Hematopoietic multipotent progenitor cell treated with erythropoietin and hydrocortisone succinate and interleukin-3 and kit ligand, for 4 days (in vitro differentiated cells): Measurements from ENCODE around the gene DYNLT2.

Experiments used
- DNase-seq: peaks from one replicate; pipeline ENCODE4 v3.0.0-alpha.2; 2015

The DYNLT2 gene

GRCh38 chr6:169783401-169783800, 32.0 kb upstream of the DYNLT2 start:
- DNase-seq: no peak

DNA sequence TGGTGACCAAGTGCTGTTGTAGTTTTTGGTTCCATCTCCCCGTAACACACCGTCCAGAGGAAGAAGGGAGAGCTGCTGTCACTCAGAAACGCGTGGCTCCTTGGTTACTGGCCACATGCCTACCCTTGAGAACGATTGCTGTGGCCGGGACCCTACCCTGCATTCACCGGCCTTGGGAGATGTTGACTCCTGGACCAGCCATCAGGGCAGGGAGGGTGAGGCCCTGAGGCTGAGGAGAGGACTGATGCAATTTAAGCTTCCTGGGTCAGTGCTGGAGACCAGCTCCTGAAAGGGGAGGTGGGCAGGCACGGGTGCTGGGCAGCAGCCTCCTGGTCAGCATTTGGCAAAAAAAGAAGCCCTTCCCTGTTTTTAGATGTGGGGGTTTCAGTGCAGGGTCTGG, 31.6 kb upstream of the DYNLT2 start:
- DNase-seq: no peak

GRCh38 chr6:169780571-169781091, 29.3 kb upstream of the DYNLT2 start:
- DNase-seq: no peak

DNA sequence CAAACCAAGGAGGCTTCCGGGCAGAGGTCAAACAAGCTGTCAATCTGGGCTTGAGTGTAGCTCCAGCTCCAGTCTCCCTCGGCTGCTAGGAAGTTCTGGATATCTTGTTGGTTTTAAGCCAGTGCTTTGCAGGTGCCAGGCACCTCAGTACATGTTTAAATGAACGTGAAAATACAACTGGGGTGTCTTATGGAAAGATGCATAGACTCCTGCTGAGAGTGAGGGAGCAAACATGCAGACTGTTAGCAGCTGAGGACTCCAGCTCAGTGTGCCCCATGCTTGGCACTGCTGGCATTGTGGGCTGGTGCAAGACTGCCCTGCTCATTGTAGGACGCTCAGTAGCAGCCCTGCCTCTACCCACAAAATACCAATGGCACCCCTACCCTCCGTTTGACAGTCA, 28.5 kb upstream of the DYNLT2 start:
- no peak for DNase-seq

DNA sequence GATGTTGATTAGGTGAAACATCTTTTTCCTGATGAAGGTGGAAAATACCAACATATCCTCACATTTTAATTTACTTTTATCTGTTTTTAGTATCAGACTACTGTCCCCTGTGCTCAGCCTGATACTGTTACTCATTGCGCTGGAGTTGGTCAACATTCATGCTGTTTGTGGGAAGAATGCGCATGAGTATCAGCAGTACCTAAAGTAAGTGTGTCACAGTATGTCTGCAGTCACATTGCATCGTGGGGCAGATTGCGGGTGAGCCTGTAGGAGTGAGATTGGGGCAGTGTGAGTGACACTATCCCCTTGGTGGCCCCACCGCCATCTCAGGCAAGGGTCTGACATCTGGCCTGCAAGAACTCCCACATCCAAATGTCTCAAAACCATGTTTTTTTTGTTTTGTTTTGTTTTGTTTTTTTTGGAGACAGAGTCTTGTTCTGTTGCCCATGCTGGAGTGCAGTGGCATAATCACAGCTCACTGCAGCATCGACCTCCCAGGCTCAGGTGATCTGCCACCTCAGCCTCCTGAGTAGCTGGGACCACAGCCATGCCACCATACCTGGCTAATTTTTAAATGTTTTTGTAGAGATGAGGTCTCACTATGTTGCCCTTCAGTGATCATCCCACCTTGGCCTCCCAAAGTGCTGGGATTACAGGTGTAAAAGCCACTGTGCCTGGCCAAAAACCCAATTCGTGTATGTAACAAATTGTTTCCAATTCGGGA, 27.9 kb upstream of the DYNLT2 start:
- no peak for DNase-seq

GRCh38 chr6:169778646-169779045, 27.3 kb upstream of the DYNLT2 start:
- DNase-seq: no peak

DNA sequence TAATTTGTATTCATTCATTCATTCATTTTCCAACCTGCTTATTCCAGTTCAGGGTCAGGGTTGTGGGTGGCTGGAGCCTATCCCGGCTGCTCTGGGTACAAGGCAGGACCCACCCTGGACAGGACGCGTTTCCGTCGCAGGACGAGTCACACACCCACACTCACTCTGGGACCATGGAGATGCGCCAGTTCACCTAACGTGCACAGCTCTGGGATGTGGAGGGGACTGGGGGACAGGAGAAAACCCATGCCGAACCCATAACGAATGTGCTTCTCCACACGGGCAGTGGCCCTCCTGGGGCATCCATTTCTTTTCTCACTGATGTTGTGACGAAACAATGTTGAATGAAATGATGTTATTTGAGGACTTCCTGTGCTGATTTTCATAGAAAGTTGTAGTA, 26.5 kb upstream of the DYNLT2 start:
- no peak for DNase-seq

DNA sequence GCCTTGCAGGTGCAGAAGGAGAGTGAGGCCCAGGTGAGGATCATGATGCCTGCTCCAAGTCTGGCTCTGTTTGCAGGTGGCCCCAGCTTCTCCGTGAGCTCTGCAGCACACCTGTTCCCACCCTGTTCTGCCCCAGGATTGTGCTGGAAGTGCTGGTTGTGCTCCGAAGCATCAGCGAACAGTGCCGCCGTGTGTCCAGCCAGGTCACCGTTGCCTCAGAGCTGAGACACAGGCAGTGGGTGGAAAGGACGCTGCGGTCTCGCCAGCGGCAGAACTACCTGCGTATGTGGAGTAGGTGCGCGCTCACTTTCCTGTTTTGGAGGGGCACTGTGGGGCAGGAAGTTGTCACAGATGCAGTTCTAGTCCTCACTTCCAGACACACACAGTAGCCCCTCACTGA, 25.0 kb upstream of the DYNLT2 start:
- no peak for DNase-seq

- DNase-seq: no peak
Measured at GRCh38 chr6:169775321-169775720, 23.9 kb upstream of the DYNLT2 start.

GRCh38 chr6:169774347-169774746, 23.0 kb upstream of the DYNLT2 start:
- no peak for DNase-seq

- DNase-seq: no peak
Measured at GRCh38 chr6:169766921-169767736, 15.8 kb upstream of the DYNLT2 start.

DNA sequence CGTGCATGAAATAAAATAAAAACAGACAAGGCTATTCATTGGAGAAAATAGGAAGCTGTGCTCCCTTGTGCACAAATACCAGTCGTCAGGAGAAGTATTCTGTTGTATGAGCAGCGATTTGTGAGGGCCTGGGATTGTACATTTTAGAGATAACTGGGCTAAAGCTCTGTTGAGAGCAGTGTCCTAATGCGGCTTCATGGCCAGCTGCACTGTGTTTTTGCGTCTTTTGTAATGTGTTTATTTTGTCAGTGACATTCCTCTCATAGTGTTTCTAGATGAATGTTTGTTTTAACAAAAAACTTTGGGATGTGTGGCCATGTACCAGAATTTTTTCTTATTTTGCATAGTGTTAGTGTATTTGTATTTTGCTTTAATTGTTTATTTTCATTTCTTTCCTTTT, 14.9 kb upstream of the DYNLT2 start:
- no peak for DNase-seq

DNA sequence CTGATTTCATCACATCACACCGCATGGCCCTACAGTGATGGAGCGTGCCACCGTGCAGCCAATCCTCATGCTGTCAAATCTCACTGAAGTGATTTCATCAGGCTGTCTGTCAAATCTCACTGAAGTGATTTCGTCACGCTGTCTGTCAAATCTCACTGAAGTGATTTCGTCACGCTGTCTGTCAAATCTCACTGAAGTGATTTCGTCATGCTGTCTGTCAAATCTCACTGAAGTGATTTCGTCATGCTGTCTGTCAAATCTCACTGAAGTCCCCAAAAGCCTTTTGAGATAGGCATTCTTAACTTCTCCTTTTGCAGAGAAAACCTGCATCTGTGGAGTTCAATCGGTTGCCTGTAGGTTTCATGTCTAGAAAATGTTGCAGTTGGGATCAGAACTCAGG, 14.4 kb upstream of the DYNLT2 start:
- peak; percentile 35 for DNase-seq

DNA sequence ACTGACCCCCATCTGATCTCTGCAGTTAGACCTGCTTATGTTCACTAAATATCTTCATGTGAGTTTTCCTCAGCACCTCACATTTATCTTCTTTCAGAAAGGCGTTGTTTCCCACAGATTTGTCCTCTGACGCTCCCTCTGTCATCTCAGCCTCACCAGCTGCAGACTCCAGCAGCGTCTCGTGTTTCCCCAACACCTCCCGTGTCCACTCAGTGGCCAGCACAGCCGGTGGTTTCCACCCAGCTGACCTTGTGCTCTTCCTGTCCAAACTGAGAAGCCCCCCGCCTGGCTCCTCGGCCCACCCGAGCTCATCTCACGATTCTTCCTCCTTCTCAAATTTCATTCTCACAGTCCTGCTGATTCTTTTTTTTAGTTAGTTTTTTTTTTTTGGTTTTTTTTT, 12.5 kb upstream of the DYNLT2 start:
- no peak for DNase-seq

- DNase-seq: no peak
Measured at GRCh38 chr6:169763308-169763707, 11.9 kb upstream of the DYNLT2 start.

DNA sequence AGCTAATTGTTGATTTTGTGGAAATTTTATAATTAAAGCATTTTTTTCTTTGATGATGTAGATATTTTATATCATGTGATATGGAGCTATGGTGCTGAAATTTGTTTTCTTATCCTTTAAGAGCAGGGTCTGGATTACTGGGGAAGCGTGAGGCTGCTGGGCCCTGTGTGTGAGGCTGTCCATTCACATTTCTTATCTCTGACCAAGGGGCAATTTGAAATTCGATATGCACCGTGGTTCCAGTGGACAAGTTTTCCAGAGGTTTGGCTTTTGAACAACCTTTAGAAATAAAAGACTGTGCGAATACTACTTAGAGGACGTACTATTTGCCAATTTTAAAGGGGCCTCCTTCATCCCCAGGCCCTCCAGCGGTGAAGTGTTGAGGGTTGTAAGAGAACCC, 3.8 kb upstream of the DYNLT2 start:
- no peak for DNase-seq

DNA sequence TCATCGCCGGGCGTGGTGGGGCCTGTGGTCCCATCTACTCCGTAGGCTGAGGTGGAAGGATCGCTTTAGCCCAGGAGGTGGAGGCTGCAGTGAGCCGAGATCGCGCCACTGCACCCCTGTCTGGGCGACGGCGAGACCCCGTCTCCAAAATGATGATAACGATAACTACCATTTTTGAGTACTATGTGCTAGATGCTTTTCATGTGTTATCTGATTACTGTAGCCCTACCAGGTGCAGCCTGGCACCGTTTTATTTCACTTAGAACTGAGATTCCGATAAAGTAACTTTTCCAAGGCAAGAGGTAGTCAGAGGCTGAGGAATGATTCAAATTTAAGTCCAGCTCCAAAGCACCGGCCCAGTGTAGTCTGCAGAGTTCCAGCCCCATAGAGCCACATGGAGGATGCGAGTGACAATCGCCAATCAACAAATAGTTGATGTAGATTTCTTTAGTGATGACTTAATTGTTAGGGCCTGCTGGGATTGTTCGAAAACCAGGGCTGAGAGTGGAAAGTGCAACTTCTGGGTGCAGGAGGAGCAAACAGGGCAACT, 777 bp upstream of the DYNLT2 start:
- peak; percentile 35 for DNase-seq

DNA sequence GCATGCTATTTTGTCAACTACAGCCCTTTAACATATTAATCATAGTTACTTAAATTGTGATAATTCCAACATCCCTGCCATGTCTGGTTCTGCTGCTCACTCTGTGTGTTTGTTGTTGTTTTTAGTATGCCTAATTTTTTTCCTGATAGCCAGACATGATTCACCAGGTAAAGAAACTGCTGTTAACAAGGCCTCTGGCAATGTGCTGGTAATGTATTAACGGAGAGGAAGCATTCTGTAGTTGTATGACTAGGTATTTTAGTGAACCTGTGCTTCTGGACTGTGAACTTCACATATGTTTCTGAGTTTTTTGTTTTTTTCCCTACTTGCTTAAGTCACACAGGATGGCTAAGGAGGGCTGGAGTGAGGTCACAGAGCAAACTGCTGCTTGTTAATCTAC, 4.8 kb downstream of the DYNLT2 start:
- DNase-seq: no peak

DNA sequence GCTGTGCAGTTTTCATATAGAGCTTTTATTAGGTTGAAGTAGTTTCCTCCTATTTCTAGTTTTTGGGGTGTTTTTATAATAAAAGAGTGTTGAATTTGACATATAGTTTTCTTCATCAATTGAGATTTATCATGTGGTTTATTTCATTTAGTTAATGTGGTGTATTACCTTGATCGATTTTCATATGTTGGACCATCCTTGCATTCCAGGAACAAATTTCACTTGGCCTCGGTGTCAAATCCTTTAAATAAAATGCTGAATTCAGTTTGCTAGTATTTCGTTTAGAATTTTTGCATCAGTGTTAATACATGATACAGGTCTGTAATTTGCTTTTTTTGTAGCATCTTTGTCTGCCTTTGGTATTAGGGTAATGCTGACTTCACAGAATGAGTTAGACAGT, 6.0 kb downstream of the DYNLT2 start:
- DNase-seq: no peak

DNA sequence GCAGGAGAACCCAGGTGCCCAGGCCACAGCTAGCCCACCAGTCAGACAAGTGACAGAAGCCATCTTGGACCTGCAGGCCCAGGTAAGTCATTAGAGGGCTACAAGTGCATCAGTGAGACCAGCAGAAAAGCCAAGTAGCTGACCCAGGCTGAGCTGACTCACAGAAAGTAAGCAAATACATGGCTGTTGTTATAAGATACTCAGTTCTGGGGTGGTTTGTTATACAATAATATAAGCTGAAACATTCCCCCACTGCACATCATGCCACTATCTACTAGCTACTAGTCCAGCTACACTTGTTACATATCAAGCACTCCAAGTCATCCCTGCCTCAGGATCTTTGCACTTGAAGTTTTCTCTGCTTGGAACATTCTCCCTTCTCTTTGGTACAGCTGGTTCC, 10.0 kb downstream of the DYNLT2 start:
- no peak for DNase-seq

GRCh38 chr6:169738976-169739529, 12.3 kb downstream of the DYNLT2 start:
- DNase-seq: no peak

- no peak for DNase-seq
Measured at GRCh38 chr6:169738204-169738975, 13.0 kb downstream of the DYNLT2 start.

- DNase-seq: no peak
Measured at GRCh38 chr6:169729961-169730360, 21.4 kb downstream of the DYNLT2 start.
